NCI-H1417 (cell line): Measurements from ENCODE around the gene KIF5B.
"Not testable (repeated sequence)": the region's sequence is repeated elsewhere in the genome, so short reads cannot be mapped to it uniquely, and the experiment has no call there.

Source experiments
- DNase-seq, 3 experiments: peaks; one replicate each; lab custom pipeline; 2025; lab: John Stamatoyannopoulos, UW

KIF5B gene

GRCh38 chr10:32007026-32007425 lies 49.2 kb downstream of the KIF5B start:
- no peak for DNase-seq

- DNase-seq: peak; percentile 10 to 59 (median 16)
These were observed 51.2 kb downstream of the KIF5B start for GRCh38 chr10:32005050-32005449.

GRCh38 chr10:32004161-32004591 lies 52.0 kb downstream of the KIF5B start:
- DNase-seq: no peak

GRCh38 chr10:32002531-32002930 lies 53.7 kb downstream of the KIF5B start:
- no peak for DNase-seq

- DNase-seq: no peak
These were observed 55.3 kb downstream of the KIF5B start for GRCh38 chr10:32000937-32001336.

- no peak for DNase-seq
These were observed 56.4 kb downstream of the KIF5B start for GRCh38 chr10:31999836-32000235.

- DNase-seq: peak in 1 of 3 experiments; percentile 0
These were observed 57.1 kb downstream of the KIF5B start for GRCh38 chr10:31999070-31999660.

- no peak for DNase-seq
These were observed 61.3 kb downstream of the KIF5B start for GRCh38 chr10:31994926-31995325.

GRCh38 chr10:31990937-31991336 lies 65.3 kb downstream of the KIF5B start:
- no peak for DNase-seq

GRCh38 chr10:31987786-31988185 lies 68.4 kb downstream of the KIF5B start:
- DNase-seq: not testable (repeated sequence)

- DNase-seq: peak in 1 of 3 experiments; percentile 29
These were observed 74.1 kb downstream of the KIF5B start for GRCh38 chr10:31982111-31982510.

- no peak for DNase-seq
These were observed 75.8 kb downstream of the KIF5B start for GRCh38 chr10:31980471-31980870.

- not testable (repeated sequence) for DNase-seq
These were observed 77.2 kb downstream of the KIF5B start for GRCh38 chr10:31979071-31979470.

- DNase-seq: no peak
These were observed 78.1 kb downstream of the KIF5B start for GRCh38 chr10:31978156-31978483.

GRCh38 chr10:31977440-31978155 lies 78.6 kb downstream of the KIF5B start:
- peak in 1 of 3 experiments; percentile 1 for DNase-seq

- no peak for DNase-seq
These were observed 81.0 kb downstream of the KIF5B start for GRCh38 chr10:31975157-31975765.

- no peak for DNase-seq
These were observed 81.6 kb downstream of the KIF5B start for GRCh38 chr10:31974434-31975124.

- no peak for DNase-seq
These were observed 83.6 kb downstream of the KIF5B start for GRCh38 chr10:31972519-31973041.

- DNase-seq: not testable (repeated sequence)
These were observed 86.4 kb downstream of the KIF5B start for GRCh38 chr10:31969847-31970246.

- no peak for DNase-seq
These were observed 92.6 kb downstream of the KIF5B start for GRCh38 chr10:31963589-31963980.

GRCh38 chr10:31962826-31963588 lies 93.2 kb downstream of the KIF5B start:
- no peak for DNase-seq
